Loucy (cell line): ENCODE data around the gene ZNF783.
A peak's percentile ranks its signal among the peaks of the same experiment; 100 is the strongest.

Source experiments
- H2AFZ ChIP-seq: fragments of 200-600 bp; sonication (generic); 2 replicates; pipeline ENCODE4 v1.6.0; 2016; ENCODE audit warnings: antibody characterized with exemption, mild to moderate bottlenecking, low read length, moderate library complexity
- H3F3A ChIP-seq: fragments of 200-600 bp; 2 replicates; pipeline ENCODE4 v1.6.0; 2016; ENCODE audit warnings: antibody characterized with exemption, low read depth, mild to moderate bottlenecking
- H3K27me3 ChIP-seq: fragments of 200-600 bp; sonication (generic); 2 replicates; pipeline ENCODE4 v1.6.1; 2014; ENCODE audit warnings: low read length, mild to moderate bottlenecking; ENCODE audit not compliant: insufficient read depth, poor library complexity, severe bottlenecking
- H3K36me3 ChIP-seq: fragments of 200-600 bp; sonication (generic); 2 replicates; pipeline ENCODE4 v1.6.1; 2016; ENCODE audit warnings: low read length; ENCODE audit not compliant: insufficient read depth
- H3K4me1 ChIP-seq: fragments of 200-600 bp; sonication (generic); 2 replicates; pipeline ENCODE4 v1.5.1; 2014; ENCODE audit warnings: low read length, mild to moderate bottlenecking; ENCODE audit not compliant: insufficient read depth, poor library complexity, severe bottlenecking
- H3K4me2 ChIP-seq: fragments of 200-600 bp; sonication (generic); 2 replicates; pipeline ENCODE4 v1.6.0; 2014; ENCODE audit warnings: antibody characterized with exemption, low read length, low read depth, mild to moderate bottlenecking; ENCODE audit not compliant: poor library complexity, severe bottlenecking
- H3K4me3 ChIP-seq: fragments of 200-600 bp; sonication (generic); 2 replicates; pipeline ENCODE4 v1.5.1; 2014; ENCODE audit warnings: low read length, mild to moderate bottlenecking, mixed read lengths; ENCODE audit not compliant: poor library complexity, severe bottlenecking
- H3K79me2 ChIP-seq: fragments of 200-600 bp; sonication (generic); 2 replicates; pipeline ENCODE4 v1.6.1; 2014; ENCODE audit warnings: low read length; ENCODE audit not compliant: insufficient read depth
- H3K9ac ChIP-seq: fragments of 200-600 bp; sonication (generic); 2 replicates; pipeline ENCODE4 v1.6.0; 2014; ENCODE audit warnings: mild to moderate bottlenecking, low read depth, low read length, moderate library complexity; ENCODE audit not compliant: poor library complexity, severe bottlenecking
- H3K9me2 ChIP-seq: fragments of 200-600 bp; sonication (generic); replicated peaks from 2 replicates; pipeline ENCODE4 v1.6.1; 2016; ENCODE audit warnings: low read depth, low read length, mixed read lengths
- H3K9me3 ChIP-seq: fragments of 200-600 bp; sonication (generic); 2 replicates; pipeline ENCODE4 v1.6.1; 2014; ENCODE audit warnings: mild to moderate bottlenecking, antibody characterized with exemption, low read length, low read depth; ENCODE audit not compliant: insufficient read depth
- H4K20me1 ChIP-seq: fragments of 200-600 bp; sonication (generic); 2 replicates; pipeline ENCODE4 v1.6.0; 2014; ENCODE audit warnings: antibody characterized with exemption, low read length, mild to moderate bottlenecking; ENCODE audit not compliant: insufficient read depth, poor library complexity, severe bottlenecking
- EZH2phosphoT487 ChIP-seq: fragments of 200-600 bp; IDR thresholded peaks from 2 replicates; pipeline ENCODE4 v1.6.1; 2018; ENCODE audit warnings: antibody characterized with exemption, mild to moderate bottlenecking, moderate library complexity, borderline replicate concordance
- TF ChIP-seq, protein P1 (sequence below): fragments of 200-600 bp; sonication (generic); conservative IDR thresholded peaks from 2 replicates; pipeline ENCODE4 v1.5.1; 2014; ENCODE audit warnings: mild to moderate bottlenecking, antibody characterized with exemption, low read length

ZNF783 gene

DNA sequence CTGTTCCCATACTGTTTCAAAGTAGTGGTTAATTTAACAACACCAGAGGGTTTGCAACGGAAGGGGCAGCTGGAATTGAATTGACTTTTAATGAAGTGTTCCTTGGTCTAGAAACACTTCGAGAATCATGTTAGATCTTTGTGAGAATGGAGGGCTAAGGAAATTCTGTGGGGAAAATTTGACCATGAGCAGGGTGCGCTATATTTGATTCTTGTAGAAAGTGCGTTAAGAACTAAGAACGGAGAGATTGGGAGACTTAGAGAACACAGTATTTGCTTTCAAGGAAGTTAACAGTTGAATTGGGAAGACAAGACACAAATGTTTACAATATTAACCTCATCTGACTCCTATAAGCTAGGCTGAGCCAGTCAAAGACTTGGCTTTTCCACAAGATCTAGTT is 21.4 kb upstream of the ZNF783 start:
- Histone ChIP-seq H3K9me3 (0 out of 2 replicates have a peak, but pooled peaks cover 4% of the 10 kb centered on the region), H3F3A (no peaks in the 10 kb centered on the region), H3K4me3 (peak overlapping the region; percentile 89), H3K36me3 (no peaks in the 10 kb centered on the region), H3K9me2 (no peaks in the 10 kb centered on the region), H4K20me1 (peaks cover 8% of the 10 kb centered on the region), H3K9ac (peak overlapping the region; percentile 84), H3K4me2 (peak overlapping the region; percentile 80), H3K79me2 (peaks cover 39% of the 10 kb centered on the region), H2AFZ (no peak overlapping the region), H3K4me1 (peaks cover 26% of the 10 kb centered on the region), H3K27me3 (no peaks in the 10 kb centered on the region)
- TF ChIP-seq EZH2phosphoT487 = no peak
- TF ChIP-seq, protein P1, sequence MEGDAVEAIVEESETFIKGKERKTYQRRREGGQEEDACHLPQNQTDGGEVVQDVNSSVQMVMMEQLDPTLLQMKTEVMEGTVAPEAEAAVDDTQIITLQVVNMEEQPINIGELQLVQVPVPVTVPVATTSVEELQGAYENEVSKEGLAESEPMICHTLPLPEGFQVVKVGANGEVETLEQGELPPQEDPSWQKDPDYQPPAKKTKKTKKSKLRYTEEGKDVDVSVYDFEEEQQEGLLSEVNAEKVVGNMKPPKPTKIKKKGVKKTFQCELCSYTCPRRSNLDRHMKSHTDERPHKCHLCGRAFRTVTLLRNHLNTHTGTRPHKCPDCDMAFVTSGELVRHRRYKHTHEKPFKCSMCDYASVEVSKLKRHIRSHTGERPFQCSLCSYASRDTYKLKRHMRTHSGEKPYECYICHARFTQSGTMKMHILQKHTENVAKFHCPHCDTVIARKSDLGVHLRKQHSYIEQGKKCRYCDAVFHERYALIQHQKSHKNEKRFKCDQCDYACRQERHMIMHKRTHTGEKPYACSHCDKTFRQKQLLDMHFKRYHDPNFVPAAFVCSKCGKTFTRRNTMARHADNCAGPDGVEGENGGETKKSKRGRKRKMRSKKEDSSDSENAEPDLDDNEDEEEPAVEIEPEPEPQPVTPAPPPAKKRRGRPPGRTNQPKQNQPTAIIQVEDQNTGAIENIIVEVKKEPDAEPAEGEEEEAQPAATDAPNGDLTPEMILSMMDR = no peak

DNA sequence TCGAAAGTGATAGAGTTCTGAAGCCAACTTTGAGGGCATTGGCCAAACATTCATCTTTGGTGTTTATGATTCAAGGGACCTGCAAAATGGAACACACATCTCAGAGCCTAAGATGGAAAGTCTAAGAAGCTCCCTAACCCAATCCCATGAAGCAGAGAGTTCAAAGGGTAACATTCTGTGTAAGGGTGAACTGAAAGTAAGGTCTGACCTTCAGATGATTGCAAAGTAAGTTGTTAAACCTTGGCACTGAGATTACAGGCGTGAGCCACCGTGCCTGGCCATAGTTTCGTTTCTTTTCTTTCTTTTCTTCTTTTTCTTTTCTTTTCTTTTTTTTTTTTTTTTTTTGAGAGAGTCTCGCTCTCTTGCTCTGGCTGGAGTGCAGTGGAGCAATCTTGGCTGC is 20.3 kb upstream of the ZNF783 start:
- no peak overlapping the region for H3K9ac ChIP-seq
- H3K9me2 ChIP-seq = no peaks in the 10 kb centered on the region
- no peaks in the 10 kb centered on the region for H3F3A ChIP-seq
- no peak for TF ChIP-seq EZH2phosphoT487
- TF ChIP-seq, protein P1 = no peak
- 0 out of 2 replicates have a peak, but pooled peaks cover 4% of the 10 kb centered on the region for H3K9me3 ChIP-seq
- H3K79me2 ChIP-seq = peaks cover 49% of the 10 kb centered on the region
- H3K4me1 ChIP-seq = peaks cover 29% of the 10 kb centered on the region
- no peak overlapping the region for H2AFZ ChIP-seq
- H3K27me3 ChIP-seq = no peaks in the 10 kb centered on the region
- no peaks in the 10 kb centered on the region for H3K36me3 ChIP-seq
- peak overlapping the region; percentile 80 for H3K4me2 ChIP-seq
- H4K20me1 ChIP-seq = peaks cover 8% of the 10 kb centered on the region
- H3K4me3 ChIP-seq = peak overlapping the region; percentile 41

DNA sequence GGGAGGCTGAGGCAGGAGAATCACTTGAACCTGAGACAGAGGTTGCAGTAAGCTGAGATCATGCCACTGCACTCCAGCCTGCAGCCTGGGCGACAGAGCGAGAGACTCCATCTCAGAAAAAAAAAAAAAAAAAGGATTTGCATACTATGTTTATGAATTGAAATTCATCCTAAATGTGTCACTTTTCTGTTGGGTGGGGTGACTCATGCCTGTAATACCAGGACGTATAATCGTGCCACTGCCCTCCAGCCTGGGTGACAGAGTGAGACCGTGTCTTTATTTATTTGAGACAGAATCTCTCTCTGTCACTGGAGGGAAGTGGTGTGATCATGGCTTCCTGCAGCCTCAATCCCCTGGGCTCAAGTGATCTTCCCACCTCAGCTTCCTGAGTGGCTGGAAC is 16.8 kb upstream of the ZNF783 start:
- Histone ChIP-seq H3K4me1 (peaks cover 26% of the 10 kb centered on the region), H3K4me3 (no peak overlapping the region), H3K27me3 (no peaks in the 10 kb centered on the region), H3F3A (no peaks in the 10 kb centered on the region), H3K9ac (no peak overlapping the region), H3K79me2 (peaks cover 54% of the 10 kb centered on the region), H4K20me1 (peaks cover 1% of the 10 kb centered on the region), H3K9me2 (no peaks in the 10 kb centered on the region), H3K36me3 (0 out of 2 replicates have a peak, but pooled peaks cover under 1% of the 10 kb centered on the region), H3K4me2 (peak overlapping the region; percentile 40), H3K9me3 (0 out of 2 replicates have a peak, but pooled peaks cover 4% of the 10 kb centered on the region), H2AFZ (no peak overlapping the region)
- no peak for TF ChIP-seq EZH2phosphoT487
- TF ChIP-seq, protein P1 = no peak
